ENCODE results near the gene NCOR1. TPM values are rescaled to one million over a fixed set of nuclear protein-coding genes. Genes with fewer than 3 reads are reported as not detected.
A peak's percentile ranks its signal among the peaks of the same experiment; 100 is the strongest.
"Not testable (repeated sequence)": the region's sequence is repeated elsewhere in the genome, so short reads cannot be mapped to it uniquely, and the experiment has no call there.

Gene NCOR1
- total RNA-seq, 5 donors from 2014 or later (not counting 1 experiment from before 2014, with no cell fraction given), result 134 to 173 (median 152) TPM

DNA sequence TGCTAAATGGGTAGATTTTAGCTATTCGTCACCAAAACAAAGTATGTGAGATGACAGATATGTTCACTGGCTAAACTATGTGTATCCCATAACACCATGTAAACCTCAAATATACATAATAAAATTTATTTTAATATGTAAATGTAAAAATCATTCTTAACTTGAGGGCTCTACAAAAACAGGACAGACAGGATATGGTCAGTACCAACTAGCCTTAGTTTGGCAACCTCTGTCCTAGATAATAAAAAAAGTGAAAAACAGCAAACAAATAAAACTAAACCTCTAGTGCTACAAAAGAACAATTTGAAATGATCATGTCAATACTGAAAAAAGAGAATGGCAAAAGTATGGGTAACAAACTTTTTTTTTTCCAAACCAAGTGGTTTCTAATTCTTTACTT lies 33.8 kb downstream of the NCOR1 start:
- H3K27me3 Mint-ChIP-seq, result no peaks in the 10 kb centered on the region
- ATAC-seq (replicated peaks in 1 of 4) (no peak), DNase-seq (no peak)
- no peak overlapping the region for H3K4me3 Mint-ChIP-seq
- no peak overlapping the region for H3K4me3 ChIP-seq (ENCODE audit: control insufficient read depth in 1 of 2, extremely low read depth in 1 of 2, low read length in 1 of 2)
- ChIA-PET CTCF (interaction anchor here in 1 of 2 donors (0.6 kb wide), 1 partner anchor 11 kb away, joined by 4 read pairs; no protein-coding TSS in a partner anchor), POLR2A (interaction anchor here in 1 of 2 donors (0.5 kb wide), 1 partner anchor 49 kb away, joined by 4 read pairs; no protein-coding TSS in a partner anchor)
- H3K4me1 ChIP-seq (ENCODE audit: control insufficient read depth in 1 of 2, extremely low read depth in 1 of 2, insufficient read depth in 2 of 2, low read length in 2 of 2), result peaks cover 0 to 3% of the 10 kb centered on the region in 2 experiments
- H3K9me3 ChIP-seq, result no peaks in the 10 kb centered on the region
- WGBS (ENCODE audit: insufficient coverage), result no CpG with 5 or more reads among the region's 1 CpG
- H3K9me3 Mint-ChIP-seq, result no peaks in the 10 kb centered on the region
- peaks cover 47 to 55% (median 54%) of the 10 kb centered on the region in 3 donors for H3K4me1 Mint-ChIP-seq
- peaks cover 50% of the 10 kb centered on the region for H3K36me3 Mint-ChIP-seq
- H3K27ac Mint-ChIP-seq, result no peak overlapping the region
- H3K36me3 ChIP-seq (ENCODE audit: control insufficient read depth in 2 of 2, extremely low read depth in 1 of 2, insufficient read depth in 1 of 2, low read length in 1 of 2), result peaks cover 0 to 23% of the 10 kb centered on the region in 2 donors
- no peak overlapping the region for H3K27ac ChIP-seq (ENCODE audit: low read length)
- H3K27me3 ChIP-seq (replicated peaks in 1 of 2; ENCODE audit: control insufficient read depth in 2 of 2, extremely low read depth in 1 of 2, insufficient read depth in 2 of 2, low read length in 1 of 2), result no peaks in the 10 kb centered on the region

DNA sequence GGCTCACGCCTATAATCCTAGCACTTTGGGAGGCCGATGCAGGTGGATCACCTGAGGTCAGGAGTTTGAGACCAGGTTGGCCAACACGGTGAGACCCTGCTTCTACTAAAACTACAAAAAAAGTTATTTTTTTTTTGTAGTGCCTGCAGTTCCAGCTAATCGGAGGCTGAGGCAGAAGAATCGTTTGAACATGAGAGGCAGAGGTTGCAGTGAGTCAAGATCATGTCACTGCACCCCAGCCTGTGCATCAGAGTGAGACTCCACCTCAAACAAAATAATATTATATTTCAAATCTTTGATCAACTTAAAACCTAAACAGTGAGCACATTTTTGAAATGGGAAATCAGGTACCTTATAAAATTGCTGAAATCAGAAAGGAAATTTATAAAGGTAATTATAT lies 36.5 kb downstream of the NCOR1 start:
- Mint-ChIP-seq H3K27me3 (no peaks in the 10 kb centered on the region), H3K36me3 (peaks cover 33% of the 10 kb centered on the region), H3K27ac (no peak overlapping the region), H3K4me1 (peaks cover 33 to 47% (median 46%) of the 10 kb centered on the region in 3 donors), H3K9me3 (no peaks in the 10 kb centered on the region), H3K4me3 (no peak overlapping the region)
- POLR2A ChIA-PET, result interaction anchor here in 1 of 2 donors (0.5 to 0.8 kb wide), 2 partner anchors 43 to 858 kb away, joined by 7 to 9 read pairs; no protein-coding TSS in a partner anchor
- CTCF ChIA-PET, result interaction anchor here in 1 of 2 donors (1.1 kb wide), 1 partner anchor 11 kb away, joined by 10 read pairs; no protein-coding TSS in a partner anchor
- ATAC-seq (replicated peaks in 1 of 4) (no peak), DNase-seq (no peak)
- Histone ChIP-seq H3K4me1 (ENCODE audit: control insufficient read depth in 1 of 2, extremely low read depth in 1 of 2, insufficient read depth in 2 of 2, low read length in 2 of 2) (peaks cover 0 to 3% of the 10 kb centered on the region in 2 experiments), H3K36me3 (ENCODE audit: control insufficient read depth in 2 of 2, extremely low read depth in 1 of 2, insufficient read depth in 1 of 2, low read length in 1 of 2) (peaks cover 0 to 5% of the 10 kb centered on the region in 2 donors), H3K27ac (ENCODE audit: low read length) (no peak overlapping the region), H3K4me3 (ENCODE audit: control insufficient read depth in 1 of 2, extremely low read depth in 1 of 2, low read length in 1 of 2) (no peak overlapping the region), H3K9me3 (no peaks in the 10 kb centered on the region), H3K27me3 (replicated peaks in 1 of 2; ENCODE audit: control insufficient read depth in 2 of 2, extremely low read depth in 1 of 2, insufficient read depth in 2 of 2, low read length in 1 of 2) (no peaks in the 10 kb centered on the region)
- no CpG with 5 or more reads among the region's 5 CpGs for WGBS (ENCODE audit: insufficient coverage)

DNA sequence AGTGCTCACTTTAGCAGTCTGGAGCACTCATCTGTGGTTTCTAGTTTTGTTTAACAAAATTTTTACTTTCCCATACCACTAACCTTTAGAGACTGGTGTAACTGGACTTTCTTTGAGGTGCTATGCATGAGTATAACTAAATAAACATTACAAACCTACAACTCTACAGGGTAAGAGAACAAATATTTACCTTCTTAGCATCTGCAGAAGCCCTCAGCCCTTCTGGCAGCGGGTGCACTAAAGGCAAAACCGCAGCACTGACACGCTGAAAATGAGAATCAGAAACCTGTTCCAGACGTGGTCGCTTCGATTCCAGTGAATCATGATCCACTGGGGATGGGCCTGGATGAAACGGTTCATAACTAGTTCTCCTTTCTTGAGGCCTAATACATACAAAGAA lies 43.7 kb downstream of the NCOR1 start:
- H3K36me3 Mint-ChIP-seq, result peaks cover 36% of the 10 kb centered on the region
- no peak overlapping the region for H3K27ac Mint-ChIP-seq

DNA sequence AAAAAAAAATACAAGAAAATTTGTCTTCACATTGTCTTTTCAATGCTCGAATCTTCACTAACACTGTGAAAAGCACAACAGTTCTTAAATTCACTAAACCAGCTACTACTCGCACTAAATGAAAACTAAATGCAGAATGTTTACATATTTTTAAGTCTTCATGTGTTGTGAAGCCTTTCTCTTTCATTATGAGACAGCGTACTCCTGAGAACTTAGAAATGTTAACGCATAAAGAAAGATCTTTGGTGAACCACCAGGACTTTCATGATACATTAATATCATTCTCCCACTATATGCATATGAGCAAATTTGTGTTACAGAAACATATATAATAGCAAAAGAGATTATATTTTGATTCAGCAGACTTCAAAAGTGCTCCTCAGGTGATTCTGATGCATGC lies 48.6 kb downstream of the NCOR1 start:
- H3K4me3 Mint-ChIP-seq; CTCF ChIA-PET; H3K27ac ChIP-seq (ENCODE audit: low read length); H3K9me3 Mint-ChIP-seq; H3K27me3 ChIP-seq (replicated peaks in 1 of 2; ENCODE audit: control insufficient read depth in 2 of 2, extremely low read depth in 1 of 2, insufficient read depth in 2 of 2, low read length in 1 of 2); H3K9me3 ChIP-seq; H3K27me3 Mint-ChIP-seq; POLR2A ChIA-PET; H3K4me3 ChIP-seq (ENCODE audit: control insufficient read depth in 1 of 2, extremely low read depth in 1 of 2, low read length in 1 of 2); H3K4me1 ChIP-seq (ENCODE audit: control insufficient read depth in 1 of 2, extremely low read depth in 1 of 2, insufficient read depth in 2 of 2, low read length in 2 of 2); DNase-seq; ATAC-seq (replicated peaks in 1 of 4): not testable (repeated sequence)
- Mint-ChIP-seq H3K4me1 (peaks cover 16 to 27% (median 26%) of the 10 kb centered on the region in 3 donors), H3K36me3 (peaks cover 54% of the 10 kb centered on the region), H3K27ac (peak overlapping the region in 1 of 2 donors; percentile 28)
- H3K36me3 ChIP-seq (ENCODE audit: control insufficient read depth in 2 of 2, extremely low read depth in 1 of 2, insufficient read depth in 1 of 2, low read length in 1 of 2), result peaks cover 0 to 16% of the 10 kb centered on the region in 2 donors
- no CpG with 5 or more reads among the region's 4 CpGs for WGBS (ENCODE audit: insufficient coverage)

More for the DNA sequence above, 43.7 kb downstream of the NCOR1 start:
- H3K9me3 Mint-ChIP-seq, result no peaks in the 10 kb centered on the region
- H3K4me3 Mint-ChIP-seq, result no peak overlapping the region
- Histone ChIP-seq H3K27ac (ENCODE audit: low read length) (no peak overlapping the region), H3K4me1 (ENCODE audit: control insufficient read depth in 1 of 2, extremely low read depth in 1 of 2, insufficient read depth in 2 of 2, low read length in 2 of 2) (no peaks in the 10 kb centered on the region), H3K9me3 (no peaks in the 10 kb centered on the region), H3K27me3 (replicated peaks in 1 of 2; ENCODE audit: control insufficient read depth in 2 of 2, extremely low read depth in 1 of 2, insufficient read depth in 2 of 2, low read length in 1 of 2) (no peaks in the 10 kb centered on the region), H3K4me3 (ENCODE audit: control insufficient read depth in 1 of 2, extremely low read depth in 1 of 2, low read length in 1 of 2) (no peak overlapping the region), H3K36me3 (ENCODE audit: control insufficient read depth in 2 of 2, extremely low read depth in 1 of 2, insufficient read depth in 1 of 2, low read length in 1 of 2) (peaks cover 0 to 16% of the 10 kb centered on the region in 2 donors)
- no peak for DNase-seq
- 94% methylated on average over 2 of the region's 7 CpGs for WGBS (ENCODE audit: insufficient coverage)
- ATAC-seq (replicated peaks in 1 of 4), result no peak
- H3K27me3 Mint-ChIP-seq, result no peaks in the 10 kb centered on the region
- ChIA-PET POLR2A (no interaction called here), CTCF (no interaction called here)
- H3K4me1 Mint-ChIP-seq, result peaks cover 11 to 23% (median 15%) of the 10 kb centered on the region in 3 donors

DNA sequence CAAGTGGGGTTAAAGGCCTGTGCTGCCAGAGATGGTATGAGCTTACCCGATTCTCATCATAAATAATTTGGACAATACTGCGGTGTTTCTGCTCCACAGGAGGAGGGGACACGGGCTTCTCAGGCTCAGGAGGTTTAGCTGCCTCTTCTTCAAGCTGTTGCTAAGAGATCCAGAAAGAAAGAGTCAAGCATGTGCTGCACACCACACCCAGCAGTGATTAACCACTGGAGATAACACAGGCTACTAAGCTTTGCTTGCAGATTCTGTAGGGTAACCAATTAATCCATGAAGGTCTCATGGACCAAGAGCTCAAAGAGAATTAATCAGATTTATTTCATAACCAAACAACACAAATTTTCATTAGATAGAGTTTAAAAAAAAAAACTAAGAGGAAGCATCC lies 56.6 kb downstream of the NCOR1 start:
- CTCF ChIA-PET, result no interaction called here
- H3K27me3 Mint-ChIP-seq, result no peaks in the 10 kb centered on the region
- peaks cover 11 to 12% (median 11%) of the 10 kb centered on the region in 3 donors for H3K4me1 Mint-ChIP-seq
- H3K36me3 Mint-ChIP-seq, result peaks cover 52% of the 10 kb centered on the region
- H3K9me3 Mint-ChIP-seq, result no peaks in the 10 kb centered on the region
- H3K27ac Mint-ChIP-seq, result no peak overlapping the region
- Histone ChIP-seq H3K4me1 (ENCODE audit: control insufficient read depth in 1 of 2, extremely low read depth in 1 of 2, insufficient read depth in 2 of 2, low read length in 2 of 2) (no peaks in the 10 kb centered on the region), H3K4me3 (ENCODE audit: control insufficient read depth in 1 of 2, extremely low read depth in 1 of 2, low read length in 1 of 2) (no peak overlapping the region), H3K36me3 (ENCODE audit: control insufficient read depth in 2 of 2, extremely low read depth in 1 of 2, insufficient read depth in 1 of 2, low read length in 1 of 2) (peaks cover 0 to 39% of the 10 kb centered on the region in 2 donors), H3K9me3 (no peaks in the 10 kb centered on the region), H3K27me3 (replicated peaks in 1 of 2; ENCODE audit: control insufficient read depth in 2 of 2, extremely low read depth in 1 of 2, insufficient read depth in 2 of 2, low read length in 1 of 2) (no peaks in the 10 kb centered on the region), H3K27ac (ENCODE audit: low read length) (no peak overlapping the region)
- 80% methylated on average over 1 of the region's 3 CpGs for WGBS (ENCODE audit: insufficient coverage)
- POLR2A ChIA-PET, result no interaction called here
- ATAC-seq (replicated peaks in 1 of 4) (no peak), DNase-seq (no peak)
- no peak overlapping the region for H3K4me3 Mint-ChIP-seq

DNA sequence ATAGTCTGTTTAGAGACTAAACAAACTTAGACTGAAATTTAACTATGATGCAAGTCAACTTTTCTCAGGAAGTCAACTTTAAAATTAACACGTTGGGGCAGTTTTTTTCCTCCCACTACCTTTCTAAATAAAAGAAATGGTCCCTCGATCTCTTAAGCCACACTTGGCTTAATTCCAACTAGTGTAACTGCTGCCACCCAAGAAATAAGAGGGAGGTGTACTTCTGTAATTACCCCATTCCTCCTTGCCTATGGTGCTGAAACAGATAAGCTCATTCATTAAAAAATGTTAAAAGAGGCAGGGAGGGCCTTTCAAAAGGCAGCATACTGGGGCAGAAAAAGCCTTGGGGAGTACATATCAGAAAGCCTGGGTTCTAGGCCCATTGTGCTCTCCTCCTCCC lies 59.8 kb downstream of the NCOR1 start:
- H3K4me3 ChIP-seq (ENCODE audit: control insufficient read depth in 1 of 2, extremely low read depth in 1 of 2, low read length in 1 of 2), result no peak overlapping the region
- peaks cover 2% of the 10 kb centered on the region for H3K9me3 ChIP-seq
- Mint-ChIP-seq H3K36me3 (peaks cover 57% of the 10 kb centered on the region), H3K4me3 (no peak overlapping the region), H3K9me3 (peaks cover 0 to 5% (median 3%) of the 10 kb centered on the region in 3 donors), H3K27me3 (no peaks in the 10 kb centered on the region), H3K4me1 (peaks cover 0 to 2% (median 0%) of the 10 kb centered on the region in 3 donors), H3K27ac (no peak overlapping the region)
- no peaks in the 10 kb centered on the region for H3K4me1 ChIP-seq (ENCODE audit: control insufficient read depth in 1 of 2, extremely low read depth in 1 of 2, insufficient read depth in 2 of 2, low read length in 2 of 2)
- no peak for DNase-seq
- ATAC-seq (replicated peaks in 1 of 4), result no peak
- H3K36me3 ChIP-seq (ENCODE audit: control insufficient read depth in 2 of 2, extremely low read depth in 1 of 2, insufficient read depth in 1 of 2, low read length in 1 of 2), result peaks cover 0 to 56% of the 10 kb centered on the region in 2 donors
- ChIA-PET POLR2A (no interaction called here), CTCF (interaction anchor here in 1 of 2 donors (0.6 kb wide), 1 partner anchor 38 kb away, joined by 5 read pairs; no protein-coding TSS in a partner anchor)
- 80% methylated on average over 1 of the region's 2 CpGs for WGBS (ENCODE audit: insufficient coverage)
- H3K27me3 ChIP-seq (replicated peaks in 1 of 2; ENCODE audit: control insufficient read depth in 2 of 2, extremely low read depth in 1 of 2, insufficient read depth in 2 of 2, low read length in 1 of 2), result no peaks in the 10 kb centered on the region
- no peak overlapping the region for H3K27ac ChIP-seq (ENCODE audit: low read length)
